Measurements from ENCODE around the gene KRT2. TPM values are rescaled to one million over a fixed set of nuclear protein-coding genes. Genes with fewer than 3 reads are reported as not detected.

KRT2 gene
- total and polyA plus RNA-seq, 5 donors from 2014 or later, result 0.23 to 0.80 (median 0.34) TPM; not detected in 1

- Histone ChIP-seq H3K4me3 (ENCODE audit: low read depth, low read length) (no peak overlapping the region), H3K4me1 (ENCODE audit: control insufficient read depth, insufficient read depth, low read length, poor library complexity, severe bottlenecking) (peaks cover 6% of the 10 kb centered on the region), H3K36me3 (ENCODE audit: control insufficient read depth, insufficient read depth, low read length) (no peaks in the 10 kb centered on the region), H3K9me3 (ENCODE audit: control insufficient read depth in 2 of 2, low read length in 2 of 2) (no peaks in the 10 kb centered on the region), H3K27me3 (ENCODE audit: control insufficient read depth, insufficient read depth, low read length) (peaks cover 2% of the 10 kb centered on the region), H3K27ac (ENCODE audit: insufficient read depth, low read length, poor library complexity, severe bottlenecking) (no peak overlapping the region)
- Mint-ChIP-seq H3K27me3 (peaks cover 10% of the 10 kb centered on the region), H3K4me3 (peak overlapping the region in 2 of 4 donors; percentile 23 to 30), H3K27ac (peak overlapping the region; percentile 83 to 94 (median 89)), H3K4me1 (peaks cover 0 to 77% (median 4%) of the 10 kb centered on the region in 4 donors), H3K9me3 (no peaks in the 10 kb centered on the region), H3K36me3 (no peaks in the 10 kb centered on the region)
- DNase-seq (no peak), ATAC-seq (ENCODE audit: low read depth in 2 of 2) (no peak)
Measured at GRCh38 chr12:52614381-52615207, 37.4 kb downstream of the KRT2 start.

GRCh38 chr12:52613384-52614030, 38.5 kb downstream of the KRT2 start:
- Histone ChIP-seq H3K27me3 (ENCODE audit: control insufficient read depth, insufficient read depth, low read length) (peaks cover 2% of the 10 kb centered on the region), H3K36me3 (ENCODE audit: control insufficient read depth, insufficient read depth, low read length) (no peaks in the 10 kb centered on the region), H3K27ac (ENCODE audit: insufficient read depth, low read length, poor library complexity, severe bottlenecking) (no peak overlapping the region), H3K4me3 (ENCODE audit: low read depth, low read length) (no peak overlapping the region), H3K9me3 (ENCODE audit: control insufficient read depth in 2 of 2, low read length in 2 of 2) (no peaks in the 10 kb centered on the region), H3K4me1 (ENCODE audit: control insufficient read depth, insufficient read depth, low read length, poor library complexity, severe bottlenecking) (peaks cover 10% of the 10 kb centered on the region)
- peaks cover 10% of the 10 kb centered on the region for H3K27me3 Mint-ChIP-seq
- peak overlapping the region in 2 of 4 donors; percentile 27 to 52 for H3K4me3 Mint-ChIP-seq
- peaks cover 0 to 81% (median 4%) of the 10 kb centered on the region in 4 donors for H3K4me1 Mint-ChIP-seq
- peak overlapping the region; percentile 61 to 89 (median 83) for H3K27ac Mint-ChIP-seq
- DNase-seq (no peak), ATAC-seq (ENCODE audit: low read depth in 2 of 2) (no peak)
- H3K9me3 Mint-ChIP-seq, result no peaks in the 10 kb centered on the region
- H3K36me3 Mint-ChIP-seq, result no peaks in the 10 kb centered on the region

- Mint-ChIP-seq H3K36me3 (no peaks in the 10 kb centered on the region), H3K27me3 (peaks cover 10% of the 10 kb centered on the region), H3K4me1 (peaks cover 0 to 86% (median 5%) of the 10 kb centered on the region in 4 donors), H3K4me3 (peak overlapping the region in 2 of 4 donors; percentile 72 to 76), H3K9me3 (no peaks in the 10 kb centered on the region), H3K27ac (peak overlapping the region; percentile 61 to 89 (median 83))
- H3K4me1 ChIP-seq (ENCODE audit: control insufficient read depth, insufficient read depth, low read length, poor library complexity, severe bottlenecking), result peaks cover 10% of the 10 kb centered on the region
- H3K27me3 ChIP-seq (ENCODE audit: control insufficient read depth, insufficient read depth, low read length), result peaks cover 4% of the 10 kb centered on the region
- no peaks in the 10 kb centered on the region for H3K9me3 ChIP-seq (ENCODE audit: control insufficient read depth in 2 of 2, low read length in 2 of 2)
- no peak overlapping the region for H3K27ac ChIP-seq (ENCODE audit: insufficient read depth, low read length, poor library complexity, severe bottlenecking)
- H3K36me3 ChIP-seq (ENCODE audit: control insufficient read depth, insufficient read depth, low read length), result no peaks in the 10 kb centered on the region
- DNase-seq (no peak), ATAC-seq (ENCODE audit: low read depth in 2 of 2) (no peak)
- no peak overlapping the region for H3K4me3 ChIP-seq (ENCODE audit: low read depth, low read length)
Measured at GRCh38 chr12:52612431-52613383, 39.3 kb downstream of the KRT2 start.

GRCh38 chr12:52611080-52611468, 40.9 kb downstream of the KRT2 start:
- no peak for ATAC-seq (ENCODE audit: low read depth in 2 of 2)
- Histone ChIP-seq H3K36me3 (ENCODE audit: control insufficient read depth, insufficient read depth, low read length) (no peaks in the 10 kb centered on the region), H3K27me3 (ENCODE audit: control insufficient read depth, insufficient read depth, low read length) (peaks cover 4% of the 10 kb centered on the region), H3K27ac (ENCODE audit: insufficient read depth, low read length, poor library complexity, severe bottlenecking) (no peak overlapping the region), H3K4me1 (ENCODE audit: control insufficient read depth, insufficient read depth, low read length, poor library complexity, severe bottlenecking) (peaks cover 10% of the 10 kb centered on the region), H3K9me3 (ENCODE audit: control insufficient read depth in 2 of 2, low read length in 2 of 2) (no peaks in the 10 kb centered on the region), H3K4me3 (ENCODE audit: low read depth, low read length) (no peak overlapping the region)
- no peak for DNase-seq
- peaks cover 0 to 81% (median 6%) of the 10 kb centered on the region in 4 donors for H3K4me1 Mint-ChIP-seq
- peak overlapping the region; percentile 78 to 89 (median 83) for H3K27ac Mint-ChIP-seq
- no peaks in the 10 kb centered on the region for H3K36me3 Mint-ChIP-seq
- H3K4me3 Mint-ChIP-seq, result peak overlapping the region in 2 of 4 donors; percentile 33 to 73
- no peaks in the 10 kb centered on the region for H3K9me3 Mint-ChIP-seq
- peaks cover 6% of the 10 kb centered on the region for H3K27me3 Mint-ChIP-seq

- peaks cover 0 to 79% (median 8%) of the 10 kb centered on the region in 4 donors for H3K4me1 Mint-ChIP-seq
- Histone ChIP-seq H3K9me3 (ENCODE audit: control insufficient read depth in 2 of 2, low read length in 2 of 2) (no peaks in the 10 kb centered on the region), H3K4me1 (ENCODE audit: control insufficient read depth, insufficient read depth, low read length, poor library complexity, severe bottlenecking) (peaks cover 4% of the 10 kb centered on the region)
Measured at GRCh38 chr12:52608826-52609630, 43.0 kb downstream of the KRT2 start.

GRCh38 chr12:52608161-52608560, 43.9 kb downstream of the KRT2 start:
- ATAC-seq (ENCODE audit: low read depth in 2 of 2) (no peak), DNase-seq (no peak)
- H3K4me1 ChIP-seq (ENCODE audit: control insufficient read depth, insufficient read depth, low read length, poor library complexity, severe bottlenecking), result peaks cover 4% of the 10 kb centered on the region

More at GRCh38 chr12:52608826-52609630, 43.0 kb downstream of the KRT2 start:
- peaks cover 10% of the 10 kb centered on the region for H3K27me3 Mint-ChIP-seq
- ATAC-seq (ENCODE audit: low read depth in 2 of 2), result no peak
- no peak overlapping the region for H3K27ac ChIP-seq (ENCODE audit: insufficient read depth, low read length, poor library complexity, severe bottlenecking)
- peaks cover 7% of the 10 kb centered on the region for H3K27me3 ChIP-seq (ENCODE audit: control insufficient read depth, insufficient read depth, low read length)
- H3K27ac Mint-ChIP-seq, result peak overlapping the region in 2 of 3 donors; percentile 48 to 77
- DNase-seq, result no peak
- H3K4me3 Mint-ChIP-seq, result no peak overlapping the region
- H3K4me3 ChIP-seq (ENCODE audit: low read depth, low read length), result no peak overlapping the region
- H3K36me3 ChIP-seq (ENCODE audit: control insufficient read depth, insufficient read depth, low read length), result no peaks in the 10 kb centered on the region
- no peaks in the 10 kb centered on the region for H3K9me3 Mint-ChIP-seq
- no peaks in the 10 kb centered on the region for H3K36me3 Mint-ChIP-seq

More at GRCh38 chr12:52608161-52608560, 43.9 kb downstream of the KRT2 start:
- H3K9me3 ChIP-seq (ENCODE audit: control insufficient read depth in 2 of 2, low read length in 2 of 2), result no peaks in the 10 kb centered on the region
- no peak overlapping the region for H3K4me3 ChIP-seq (ENCODE audit: low read depth, low read length)
- no peak overlapping the region for H3K4me3 Mint-ChIP-seq
- H3K27ac Mint-ChIP-seq, result peak overlapping the region in 2 of 3 donors; percentile 48 to 77
- H3K36me3 Mint-ChIP-seq, result no peaks in the 10 kb centered on the region
- peaks cover 0 to 80% (median 6%) of the 10 kb centered on the region in 4 donors for H3K4me1 Mint-ChIP-seq
- no peaks in the 10 kb centered on the region for H3K9me3 Mint-ChIP-seq
- H3K27me3 Mint-ChIP-seq, result peaks cover 6% of the 10 kb centered on the region
- no peak overlapping the region for H3K27ac ChIP-seq (ENCODE audit: insufficient read depth, low read length, poor library complexity, severe bottlenecking)
- peaks cover 7% of the 10 kb centered on the region for H3K27me3 ChIP-seq (ENCODE audit: control insufficient read depth, insufficient read depth, low read length)
- no peaks in the 10 kb centered on the region for H3K36me3 ChIP-seq (ENCODE audit: control insufficient read depth, insufficient read depth, low read length)
